SK-N-SH treated with all-trans-retinoic acid at 6 μM for 48 hours (cell line): Measurements from ENCODE around the gene TREML1.

Source experiments
- ATAC-seq: fragments of 200-7000 bp; cut with Tn5 transposase; 3 replicates; pipeline ENCODE4 v1.9.1; 2020; ENCODE audit warnings: mild to moderate bottlenecking, moderate library complexity
- ARNTL ChIP-seq: fragments of 450-650 bp; formaldehyde crosslinking; IDR thresholded peaks from 2 replicates; pipeline ENCODE4 v1.5.0; 2020; ENCODE audit warnings: low read depth, mild to moderate bottlenecking, moderate library complexity, borderline replicate concordance
- BACH2 ChIP-seq: fragments of 250-450 bp; sonication (Bioruptor Pico); IDR thresholded peaks from 2 replicates; pipeline ENCODE4 v1.9.0; 2021; ENCODE audit warnings: mild to moderate bottlenecking, borderline replicate concordance
- CREB5 ChIP-seq: fragments of 250-450 bp; sonication (Bioruptor Pico); IDR thresholded peaks from 2 replicates; pipeline ENCODE4 v1.5.1; 2020; ENCODE audit warnings: low read depth, mild to moderate bottlenecking, moderate library complexity
- CSDC2 ChIP-seq: fragments of 250-450 bp; sonication (Bioruptor Pico); IDR thresholded peaks from 2 replicates; pipeline ENCODE4 v1.5.0; 2020; ENCODE audit warnings: mild to moderate bottlenecking, moderate library complexity
- ESRRG ChIP-seq: fragments of 250-450 bp; sonication (Bioruptor Pico); IDR thresholded peaks from 2 replicates; pipeline ENCODE4 v1.6.1; 2021; ENCODE audit warnings: mild to moderate bottlenecking
- GLIS3 ChIP-seq: fragments of 250-450 bp; sonication (Bioruptor Pico); IDR thresholded peaks from 2 replicates; pipeline ENCODE4 v1.5.0; 2020; ENCODE audit warnings: mild to moderate bottlenecking, moderate library complexity
- OSR1 ChIP-seq: fragments of 250-450 bp; sonication (Bioruptor Pico); IDR thresholded peaks from 2 replicates; pipeline ENCODE4 v1.8.0; 2022; ENCODE audit warnings: moderate library complexity, mild to moderate bottlenecking, inconsistent platforms
- PATZ1 ChIP-seq: fragments of 250-450 bp; sonication (Bioruptor Pico); IDR thresholded peaks from 2 replicates; pipeline ENCODE4 v1.8.0; 2020; ENCODE audit warnings: mild to moderate bottlenecking, moderate library complexity, borderline replicate concordance
- PPARA ChIP-seq: fragments of 250-450 bp; sonication (Bioruptor Pico); IDR thresholded peaks from 2 replicates; pipeline ENCODE4 v1.5.0; 2020; ENCODE audit warnings: mild to moderate bottlenecking, borderline replicate concordance
- RARB ChIP-seq: fragments of 250-450 bp; sonication (Bioruptor Pico); IDR thresholded peaks from 2 replicates; pipeline ENCODE4 v1.8.0; 2021; ENCODE audit warnings: mild to moderate bottlenecking, moderate library complexity
- SNAI2 ChIP-seq: fragments of 250-450 bp; sonication (Bioruptor Pico); IDR thresholded peaks from 2 replicates; pipeline ENCODE4 v1.5.0; 2020; ENCODE audit warnings: mild to moderate bottlenecking, moderate library complexity
- TCF4 ChIP-seq: fragments of 250-450 bp; sonication (Bioruptor Pico); IDR thresholded peaks from 2 replicates; pipeline ENCODE4 v1.8.0; 2021; ENCODE audit warnings: mild to moderate bottlenecking, moderate library complexity, borderline replicate concordance
- TSHZ2 ChIP-seq: fragments of 250-450 bp; sonication (Bioruptor Pico); IDR thresholded peaks from 2 replicates; pipeline ENCODE4 v1.5.0; 2020; ENCODE audit warnings: mild to moderate bottlenecking, moderate library complexity
- ZC3H10 ChIP-seq: fragments of 250-450 bp; sonication (Bioruptor Pico); IDR thresholded peaks from 2 replicates; pipeline ENCODE4 v1.5.1; 2021; ENCODE audit warnings: mild to moderate bottlenecking, moderate library complexity
- ZFP3 ChIP-seq: fragments of 250-450 bp; sonication (Bioruptor Pico); IDR thresholded peaks from 2 replicates; pipeline ENCODE4 v1.5.0; 2020; ENCODE audit warnings: mild to moderate bottlenecking, moderate library complexity
- ZNF565 ChIP-seq: fragments of 450-650 bp; formaldehyde crosslinking; conservative IDR thresholded peaks from 2 replicates; pipeline ENCODE4 v1.5.0; 2020; ENCODE audit warnings: low read depth, mild to moderate bottlenecking, moderate library complexity
- ZNF70 ChIP-seq: fragments of 450-650 bp; formaldehyde crosslinking; IDR thresholded peaks from 2 replicates; pipeline ENCODE4 v1.5.0; 2020; ENCODE audit warnings: mild to moderate bottlenecking, moderate library complexity
- ZNF8 ChIP-seq: fragments of 450-650 bp; formaldehyde crosslinking; IDR thresholded peaks from 2 replicates; pipeline ENCODE4 v1.5.0; 2020; ENCODE audit warnings: mild to moderate bottlenecking, moderate library complexity
- TF ChIP-seq, protein P1 (sequence below): fragments of 250-450 bp; sonication (Bioruptor Pico); IDR thresholded peaks from 2 replicates; pipeline ENCODE4 v1.5.1; 2021; ENCODE audit warnings: mild to moderate bottlenecking, moderate library complexity
- TF ChIP-seq, protein P2 (sequence below): fragments of 250-450 bp; sonication (Bioruptor Pico); IDR thresholded peaks from 2 replicates; pipeline ENCODE4 v1.8.0; 2021; ENCODE audit warnings: low read depth, mild to moderate bottlenecking, moderate library complexity, borderline replicate concordance

Gene TREML1

DNA sequence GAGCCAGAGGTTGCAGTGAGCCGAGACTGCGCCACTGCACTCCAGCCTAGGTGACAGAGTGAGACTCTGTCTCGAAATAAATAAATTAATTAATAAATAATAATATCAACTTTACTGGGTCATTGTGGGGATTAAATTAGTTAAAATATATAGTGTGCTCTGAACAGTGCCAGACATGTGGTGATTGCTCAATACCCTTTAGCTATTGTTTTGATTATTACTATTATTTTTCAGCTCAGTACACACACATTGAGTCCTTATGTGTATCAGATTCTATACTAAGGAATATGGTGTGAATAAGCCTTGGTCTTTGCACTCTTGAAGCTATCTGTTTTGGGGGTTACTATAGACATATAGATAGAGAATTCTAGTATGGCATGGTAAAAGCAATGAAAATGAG, 28.9 kb downstream of the TREML1 start:
- ATAC-seq, result no peak
- TF ChIP-seq BACH2 (CRISPR knock-in tag) (no peak), TCF4 (CRISPR knock-in tag) (no peak), ARNTL (CRISPR knock-in tag) (no peak), RARB (no peak), ZNF70 (CRISPR knock-in tag) (no peak), ESRRG (no peak), TSHZ2 (CRISPR knock-in tag) (no peak), SNAI2 (CRISPR knock-in tag) (no peak), CSDC2 (CRISPR knock-in tag) (no peak), ZFP3 (no peak), GLIS3 (no peak), PPARA (no peak), ZC3H10 (CRISPR knock-in tag) (no peak), CREB5 (CRISPR knock-in tag) (no peak), OSR1 (CRISPR knock-in tag) (no peak), ZNF565 (CRISPR knock-in tag) (no peak)
- TF ChIP-seq, protein P1, sequence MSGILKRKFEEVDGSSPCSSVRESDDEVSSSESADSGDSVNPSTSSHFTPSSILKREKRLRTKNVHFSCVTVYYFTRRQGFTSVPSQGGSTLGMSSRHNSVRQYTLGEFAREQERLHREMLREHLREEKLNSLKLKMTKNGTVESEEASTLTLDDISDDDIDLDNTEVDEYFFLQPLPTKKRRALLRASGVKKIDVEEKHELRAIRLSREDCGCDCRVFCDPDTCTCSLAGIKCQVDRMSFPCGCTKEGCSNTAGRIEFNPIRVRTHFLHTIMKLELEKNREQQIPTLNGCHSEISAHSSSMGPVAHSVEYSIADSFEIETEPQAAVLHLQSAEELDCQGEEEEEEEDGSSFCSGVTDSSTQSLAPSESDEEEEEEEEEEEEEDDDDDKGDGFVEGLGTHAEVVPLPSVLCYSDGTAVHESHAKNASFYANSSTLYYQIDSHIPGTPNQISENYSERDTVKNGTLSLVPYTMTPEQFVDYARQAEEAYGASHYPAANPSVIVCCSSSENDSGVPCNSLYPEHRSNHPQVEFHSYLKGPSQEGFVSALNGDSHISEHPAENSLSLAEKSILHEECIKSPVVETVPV (CRISPR knock-in tag), result no peak
- TF ChIP-seq, protein P2, sequence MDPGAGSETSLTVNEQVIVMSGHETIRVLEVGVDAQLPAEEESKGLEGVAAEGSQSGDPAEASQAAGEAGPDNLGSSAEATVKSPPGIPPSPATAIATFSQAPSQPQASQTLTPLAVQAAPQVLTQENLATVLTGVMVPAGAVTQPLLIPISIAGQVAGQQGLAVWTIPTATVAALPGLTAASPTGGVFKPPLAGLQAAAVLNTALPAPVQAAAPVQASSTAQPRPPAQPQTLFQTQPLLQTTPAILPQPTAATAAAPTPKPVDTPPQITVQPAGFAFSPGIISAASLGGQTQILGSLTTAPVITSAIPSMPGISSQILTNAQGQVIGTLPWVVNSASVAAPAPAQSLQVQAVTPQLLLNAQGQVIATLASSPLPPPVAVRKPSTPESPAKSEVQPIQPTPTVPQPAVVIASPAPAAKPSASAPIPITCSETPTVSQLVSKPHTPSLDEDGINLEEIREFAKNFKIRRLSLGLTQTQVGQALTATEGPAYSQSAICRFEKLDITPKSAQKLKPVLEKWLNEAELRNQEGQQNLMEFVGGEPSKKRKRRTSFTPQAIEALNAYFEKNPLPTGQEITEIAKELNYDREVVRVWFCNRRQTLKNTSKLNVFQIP (CRISPR knock-in tag), result no peak
- TF ChIP-seq, all 23 proteins: peak for 0

GRCh38 chr6:41122918-41123317, 31.2 kb downstream of the TREML1 start:
- ATAC-seq, result no peak
- TF ChIP-seq TCF4 (CRISPR knock-in tag) (no peak), ZNF8 (CRISPR knock-in tag) (no peak), CREB5 (CRISPR knock-in tag) (no peak), ESRRG (no peak), SNAI2 (CRISPR knock-in tag) (no peak), OSR1 (CRISPR knock-in tag) (no peak), ARNTL (CRISPR knock-in tag) (no peak), BACH2 (CRISPR knock-in tag) (no peak), PATZ1 (CRISPR knock-in tag) (no peak), ZFP3 (no peak), ZC3H10 (CRISPR knock-in tag) (no peak)
- TF ChIP-seq, protein P1 (CRISPR knock-in tag), result no peak
- TF ChIP-seq, protein P2 (CRISPR knock-in tag), result no peak
